ENCODE results near the gene MYH6.

DNA sequence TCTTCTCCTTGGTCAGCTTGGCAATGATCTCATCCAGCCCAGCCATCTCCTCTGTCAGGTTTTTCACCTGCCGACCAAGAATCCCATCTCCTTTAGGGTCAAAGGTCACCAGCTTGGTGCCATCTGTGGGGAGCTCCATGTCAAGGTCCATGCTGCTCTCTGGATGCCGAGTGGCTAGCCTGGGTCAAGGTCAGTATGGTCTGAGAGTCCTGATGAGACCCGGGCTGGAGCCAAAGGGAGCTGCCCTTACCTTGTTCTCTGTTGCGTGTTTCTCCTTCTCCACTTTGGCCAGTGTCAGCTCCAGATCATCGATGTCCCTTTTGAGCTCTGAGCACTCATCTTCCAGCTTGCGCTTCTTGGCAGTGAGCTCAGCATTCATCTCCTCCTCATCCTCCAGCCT lies 15.6 kb upstream of the MYH6 start:
- TF ChIP-seq POLR2A (IDR thresholded peaks at IDR 0.05; ENCODE audit: low read depth, low read length) (no peak), CTCF (IDR thresholded peaks at IDR 0.05; ENCODE audit: extremely low read depth in 1 of 2, insufficient read depth in 1 of 2, low read depth in 1 of 2, low read length in 2 of 2) (no peak), EZH2 (IDR thresholded peaks at IDR 0.05; ENCODE audit: borderline replicate concordance, low read depth, low read length, severe bottlenecking) (no peak), MYC (IDR thresholded peaks at IDR 0.05; ENCODE audit: low read depth, low read length) (no peak), POLR2AphosphoS5 (IDR thresholded peaks at IDR 0.05; ENCODE audit: insufficient read depth, low read depth, low read length) (no peak)
- TF ChIP-seq, protein P1, sequence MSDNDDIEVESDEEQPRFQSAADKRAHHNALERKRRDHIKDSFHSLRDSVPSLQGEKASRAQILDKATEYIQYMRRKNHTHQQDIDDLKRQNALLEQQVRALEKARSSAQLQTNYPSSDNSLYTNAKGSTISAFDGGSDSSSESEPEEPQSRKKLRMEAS (IDR thresholded peaks at IDR 0.05; ENCODE audit: insufficient read depth, insufficient read length), result no peak

Measured in endothelial cell of umbilical vein (primary cell).